Kidney epithelial cell (primary cell): Measurements from ENCODE around the gene LPCAT4. TPM values are rescaled to one million over a fixed set of nuclear protein-coding genes. Genes with fewer than 3 reads are reported as not detected.

Experiments used
- DNase-seq: peaks from one replicate; pipeline ENCODE4 v3.0.0-alpha.2; 2010; ENCODE audit warnings: low read depth
- H3K27me3 ChIP-seq: 2 replicates; pipeline ENCODE4 v1.6.0; 2011; ENCODE audit warnings: low read length; ENCODE audit not compliant: control insufficient read depth, insufficient read depth
- H3K36me3 ChIP-seq: 2 replicates; pipeline ENCODE4 v1.5.1; 2011; ENCODE audit warnings: low read length; ENCODE audit not compliant: control insufficient read depth, insufficient read depth
- H3K4me3 ChIP-seq: 2 replicates; pipeline ENCODE4 v1.5.1; 2011; ENCODE audit warnings: low read depth, mild to moderate bottlenecking, control low read depth, low read length
- total RNA-seq: library from RNA; depleted of rRNA; stranded (reverse); fragments of >200 nt; gene quantifications from 2 replicates; pipeline ENCODE4 v1.2.3, GENCODE V29; 2015
- TF ChIP-seq, protein P1 (sequence below): IDR thresholded peaks from 2 replicates; pipeline ENCODE4 v1.5.1; 2011; ENCODE audit warnings: mild to moderate bottlenecking, moderate library complexity, low read length, control low read depth, inconsistent platforms; ENCODE audit not compliant: insufficient read depth, poor library complexity, severe bottlenecking

LPCAT4 gene
- total RNA-seq, 1 donor from 2014 or later = 21.1 TPM

GRCh38 chr15:34311563-34311962 is 55.4 kb downstream of the LPCAT4 start:
- DNase-seq = no peak
- H3K36me3 ChIP-seq = no peaks in the 10 kb centered on the region
- no peaks in the 10 kb centered on the region for H3K27me3 ChIP-seq
- H3K4me3 ChIP-seq = no peak overlapping the region
- TF ChIP-seq, protein P1, sequence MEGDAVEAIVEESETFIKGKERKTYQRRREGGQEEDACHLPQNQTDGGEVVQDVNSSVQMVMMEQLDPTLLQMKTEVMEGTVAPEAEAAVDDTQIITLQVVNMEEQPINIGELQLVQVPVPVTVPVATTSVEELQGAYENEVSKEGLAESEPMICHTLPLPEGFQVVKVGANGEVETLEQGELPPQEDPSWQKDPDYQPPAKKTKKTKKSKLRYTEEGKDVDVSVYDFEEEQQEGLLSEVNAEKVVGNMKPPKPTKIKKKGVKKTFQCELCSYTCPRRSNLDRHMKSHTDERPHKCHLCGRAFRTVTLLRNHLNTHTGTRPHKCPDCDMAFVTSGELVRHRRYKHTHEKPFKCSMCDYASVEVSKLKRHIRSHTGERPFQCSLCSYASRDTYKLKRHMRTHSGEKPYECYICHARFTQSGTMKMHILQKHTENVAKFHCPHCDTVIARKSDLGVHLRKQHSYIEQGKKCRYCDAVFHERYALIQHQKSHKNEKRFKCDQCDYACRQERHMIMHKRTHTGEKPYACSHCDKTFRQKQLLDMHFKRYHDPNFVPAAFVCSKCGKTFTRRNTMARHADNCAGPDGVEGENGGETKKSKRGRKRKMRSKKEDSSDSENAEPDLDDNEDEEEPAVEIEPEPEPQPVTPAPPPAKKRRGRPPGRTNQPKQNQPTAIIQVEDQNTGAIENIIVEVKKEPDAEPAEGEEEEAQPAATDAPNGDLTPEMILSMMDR = no peak

Other genes with a start within 250 kb of the LPCAT4 start
- gene KATNBL1, start 157.1 kb downstream of the LPCAT4 start, total RNA-seq = 39.1 and 43.4 TPM in 2 replicates
- gene EMC4, start 142.2 kb downstream of the LPCAT4 start, total RNA-seq = 216 and 298 TPM in 2 replicates
- 15.2 and 16.4 TPM in 2 replicates for gene SLC12A6, start 29.4 kb downstream of the LPCAT4 start, total RNA-seq
- gene NOP10, start 24.1 kb downstream of the LPCAT4 start, total RNA-seq = 355 and 365 TPM in 2 replicates
- gene NUTM1, start 23.9 kb downstream of the LPCAT4 start, total RNA-seq = not detected in 2 replicates
- gene GOLGA8A, start 70.6 kb upstream of the LPCAT4 start, total RNA-seq = 21.8 and 22.9 TPM in 2 replicates
- gene GOLGA8B, start 216.5 kb upstream of the LPCAT4 start, total RNA-seq = 45.2 and 59.3 TPM in 2 replicates